Measurements from ENCODE around the gene PDCL3.

PDCL3 gene

DNA sequence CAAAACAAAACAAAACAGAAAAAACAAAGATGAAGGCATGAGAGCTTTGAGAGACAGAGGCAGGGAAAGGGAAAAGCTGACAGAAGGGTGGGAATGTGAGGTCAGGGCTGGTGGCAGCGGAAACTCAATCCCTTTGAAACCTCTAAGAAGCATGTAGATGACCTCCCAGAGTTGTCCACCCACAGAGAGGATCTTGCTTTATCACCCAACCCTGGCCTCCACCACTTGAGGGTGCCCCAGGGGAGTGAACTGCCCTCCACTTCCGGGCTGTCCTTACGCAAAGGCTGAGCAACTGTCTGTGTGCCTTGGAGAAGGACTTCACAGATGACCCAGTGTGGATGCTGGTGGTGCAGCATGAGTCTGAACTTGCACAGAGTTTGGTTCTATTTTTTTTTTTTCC lies 26.7 kb downstream of the PDCL3 start:
- Histone ChIP-seq H3K9me3 (ENCODE audit: severe bottlenecking) (no peaks in the 10 kb centered on the region), H3K36me3 (ENCODE audit: low read depth) (no peaks in the 10 kb centered on the region), H3K4me1 (ENCODE audit: insufficient read depth, poor library complexity, severe bottlenecking) (peaks cover 6% of the 10 kb centered on the region), H3K27me3 (ENCODE audit: insufficient read depth, poor library complexity, severe bottlenecking) (no peaks in the 10 kb centered on the region), H3K4me3 (ENCODE audit: severe bottlenecking) (no peak overlapping the region), H3K27ac (ENCODE audit: poor library complexity, severe bottlenecking) (no peak overlapping the region)
- ATAC-seq (ENCODE audit: low read depth) = no peak
- peak; percentile 7 for DNase-seq (ENCODE audit: low spot score)
- TF ChIP-seq, protein P1, sequence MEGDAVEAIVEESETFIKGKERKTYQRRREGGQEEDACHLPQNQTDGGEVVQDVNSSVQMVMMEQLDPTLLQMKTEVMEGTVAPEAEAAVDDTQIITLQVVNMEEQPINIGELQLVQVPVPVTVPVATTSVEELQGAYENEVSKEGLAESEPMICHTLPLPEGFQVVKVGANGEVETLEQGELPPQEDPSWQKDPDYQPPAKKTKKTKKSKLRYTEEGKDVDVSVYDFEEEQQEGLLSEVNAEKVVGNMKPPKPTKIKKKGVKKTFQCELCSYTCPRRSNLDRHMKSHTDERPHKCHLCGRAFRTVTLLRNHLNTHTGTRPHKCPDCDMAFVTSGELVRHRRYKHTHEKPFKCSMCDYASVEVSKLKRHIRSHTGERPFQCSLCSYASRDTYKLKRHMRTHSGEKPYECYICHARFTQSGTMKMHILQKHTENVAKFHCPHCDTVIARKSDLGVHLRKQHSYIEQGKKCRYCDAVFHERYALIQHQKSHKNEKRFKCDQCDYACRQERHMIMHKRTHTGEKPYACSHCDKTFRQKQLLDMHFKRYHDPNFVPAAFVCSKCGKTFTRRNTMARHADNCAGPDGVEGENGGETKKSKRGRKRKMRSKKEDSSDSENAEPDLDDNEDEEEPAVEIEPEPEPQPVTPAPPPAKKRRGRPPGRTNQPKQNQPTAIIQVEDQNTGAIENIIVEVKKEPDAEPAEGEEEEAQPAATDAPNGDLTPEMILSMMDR (IDR thresholded peaks at IDR 0.05; ENCODE audit: poor library complexity, severe bottlenecking) = no peak

DNA sequence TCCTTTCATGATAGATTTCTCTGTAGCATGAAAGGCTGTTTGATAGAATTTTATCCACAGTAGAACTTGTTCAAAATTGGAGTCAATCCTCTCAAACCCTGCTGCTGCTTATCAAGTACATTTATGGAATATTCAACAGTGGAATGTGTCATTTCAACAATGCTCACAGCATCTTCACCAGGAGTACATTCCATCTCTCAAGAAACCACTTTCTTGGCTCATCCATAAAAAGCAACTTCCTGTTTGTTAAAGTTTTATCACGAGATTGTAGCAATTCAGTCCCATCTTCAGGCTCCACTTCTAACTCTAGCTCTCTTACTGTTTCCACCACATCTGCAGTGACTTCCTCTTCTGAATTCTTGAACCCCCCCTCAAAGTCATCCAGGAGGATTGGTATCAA lies 29.4 kb downstream of the PDCL3 start:
- H3K4me1 ChIP-seq (ENCODE audit: insufficient read depth, poor library complexity, severe bottlenecking) = peaks cover 6% of the 10 kb centered on the region
- TF ChIP-seq, protein P1 (IDR thresholded peaks at IDR 0.05; ENCODE audit: poor library complexity, severe bottlenecking) = no peak
- no peaks in the 10 kb centered on the region for H3K9me3 ChIP-seq (ENCODE audit: severe bottlenecking)
- DNase-seq (ENCODE audit: low spot score) (no peak), ATAC-seq (ENCODE audit: low read depth) (no peak)
- no peak overlapping the region for H3K27ac ChIP-seq (ENCODE audit: poor library complexity, severe bottlenecking)
- H3K27me3 ChIP-seq (ENCODE audit: insufficient read depth, poor library complexity, severe bottlenecking) = no peaks in the 10 kb centered on the region
- H3K36me3 ChIP-seq (ENCODE audit: low read depth) = no peaks in the 10 kb centered on the region
- no peak overlapping the region for H3K4me3 ChIP-seq (ENCODE audit: severe bottlenecking)

- Histone ChIP-seq H3K9me3 (ENCODE audit: severe bottlenecking) (no peaks in the 10 kb centered on the region), H3K27ac (ENCODE audit: poor library complexity, severe bottlenecking) (no peak overlapping the region), H3K4me3 (ENCODE audit: severe bottlenecking) (no peak overlapping the region), H3K27me3 (ENCODE audit: insufficient read depth, poor library complexity, severe bottlenecking) (no peaks in the 10 kb centered on the region), H3K4me1 (ENCODE audit: insufficient read depth, poor library complexity, severe bottlenecking) (no peaks in the 10 kb centered on the region), H3K36me3 (ENCODE audit: low read depth) (no peaks in the 10 kb centered on the region)
- DNase-seq (ENCODE audit: low spot score) = peak; percentile 1
- no peak for ATAC-seq (ENCODE audit: low read depth)
- TF ChIP-seq, protein P1 (IDR thresholded peaks at IDR 0.05; ENCODE audit: poor library complexity, severe bottlenecking) = no peak
Measured at GRCh38 chr2:100596465-100596864, 33.7 kb downstream of the PDCL3 start.

GRCh38 chr2:100599566-100599965 lies 36.8 kb downstream of the PDCL3 start:
- Histone ChIP-seq H3K36me3 (ENCODE audit: low read depth) (no peaks in the 10 kb centered on the region), H3K4me3 (ENCODE audit: severe bottlenecking) (no peak overlapping the region), H3K27me3 (ENCODE audit: insufficient read depth, poor library complexity, severe bottlenecking) (no peaks in the 10 kb centered on the region), H3K27ac (ENCODE audit: poor library complexity, severe bottlenecking) (no peak overlapping the region), H3K4me1 (ENCODE audit: insufficient read depth, poor library complexity, severe bottlenecking) (no peaks in the 10 kb centered on the region), H3K9me3 (ENCODE audit: severe bottlenecking) (no peaks in the 10 kb centered on the region)
- ATAC-seq (ENCODE audit: low read depth) (no peak), DNase-seq (ENCODE audit: low spot score) (no peak)
- TF ChIP-seq, protein P1 (IDR thresholded peaks at IDR 0.05; ENCODE audit: poor library complexity, severe bottlenecking) = no peak

- Histone ChIP-seq H3K27me3 (ENCODE audit: insufficient read depth, poor library complexity, severe bottlenecking) (no peaks in the 10 kb centered on the region), H3K9me3 (ENCODE audit: severe bottlenecking) (no peaks in the 10 kb centered on the region), H3K4me3 (ENCODE audit: severe bottlenecking) (no peak overlapping the region), H3K27ac (ENCODE audit: poor library complexity, severe bottlenecking) (no peak overlapping the region), H3K4me1 (ENCODE audit: insufficient read depth, poor library complexity, severe bottlenecking) (no peaks in the 10 kb centered on the region), H3K36me3 (ENCODE audit: low read depth) (no peaks in the 10 kb centered on the region)
- no peak for ATAC-seq (ENCODE audit: low read depth)
- no peak for DNase-seq (ENCODE audit: low spot score)
- TF ChIP-seq, protein P1 (IDR thresholded peaks at IDR 0.05; ENCODE audit: poor library complexity, severe bottlenecking) = no peak
Measured at GRCh38 chr2:100601661-100602060, 38.9 kb downstream of the PDCL3 start.

All from RWPE2 (cell line).